Large intestine (tissue), 3 donors: ENCODE measurements around the gene PYGB. TPM values are rescaled to one million over a fixed set of nuclear protein-coding genes. Genes with fewer than 3 reads are reported as not detected.

Source experiments
- DNase-seq, 2 donors: peaks; one replicate each; pipeline versions ENCODE4 v3.0.0 to v3.0.0-alpha.2; 2013
- H3K27ac ChIP-seq: one replicate; pipeline ENCODE4 v1.5.1; 2013; ENCODE audit warnings: low read length
- H3K27me3 ChIP-seq: 2 replicates; pipeline ENCODE4 v1.6.1; 2013; ENCODE audit warnings: low read length; ENCODE audit not compliant: control insufficient read depth, insufficient read depth
- H3K36me3 ChIP-seq: 2 replicates; pipeline ENCODE4 v1.6.1; 2013; ENCODE audit warnings: low read length; ENCODE audit not compliant: control insufficient read depth, insufficient read depth
- H3K4me1 ChIP-seq: one replicate; pipeline ENCODE4 v1.6.1; 2013; ENCODE audit warnings: low read length; ENCODE audit not compliant: control insufficient read depth, insufficient read depth
- H3K4me3 ChIP-seq: one replicate; pipeline ENCODE4 v1.5.1; 2013; ENCODE audit warnings: low read length
- H3K9me3 ChIP-seq: one replicate; pipeline ENCODE4 v1.6.1; 2013; ENCODE audit warnings: mild to moderate bottlenecking, low read depth, low read length, moderate library complexity; ENCODE audit not compliant: control insufficient read depth
- WGBS: methylation state at CpG from one replicate; pipeline ENCODE4 v1.1.5; 2013; ENCODE audit warnings: low lambda C conversion rate; ENCODE audit not compliant: insufficient coverage; 5-methylcytosine and 5-hydroxymethylcytosine counted together
- polyA plus RNA-seq: library from polyadenylated mRNA; unstranded; fragments of 120-200 nt; gene quantifications from one replicate; pipeline ENCODE4 v1.2.1, GENCODE V29; 2013

The PYGB gene
- polyA plus RNA-seq, 1 donor: 35.1 TPM

DNA sequence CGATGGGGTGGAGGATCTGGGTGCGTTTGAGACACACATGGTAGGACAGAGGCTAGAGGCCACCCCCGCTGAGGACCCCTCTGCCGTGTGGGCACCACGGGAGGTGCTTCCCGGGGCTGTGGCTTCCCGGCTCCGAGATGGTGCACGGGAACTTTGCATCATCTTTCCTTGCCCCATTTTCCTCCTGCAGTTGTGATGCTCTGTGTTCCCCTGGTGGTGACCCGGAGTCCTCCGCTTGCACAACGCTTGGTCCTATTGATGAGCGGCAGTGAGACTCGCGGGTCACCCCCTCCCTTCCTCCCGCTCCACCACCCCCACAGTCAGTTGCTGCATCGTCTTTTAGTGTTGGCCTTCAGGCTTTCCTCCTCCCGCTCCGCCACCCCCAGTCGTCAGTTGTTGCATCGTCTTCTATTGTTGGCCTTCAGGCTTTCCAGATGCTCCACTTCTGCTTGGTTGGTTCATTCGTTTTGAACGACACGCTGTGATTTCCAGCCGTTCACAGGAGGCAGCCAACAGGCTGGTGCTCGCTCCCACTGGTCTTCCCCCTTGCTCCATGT is 37.3 kb downstream of the PYGB start:
- Histone ChIP-seq H3K4me1 (no peaks in the 10 kb centered on the region), H3K9me3 (no peaks in the 10 kb centered on the region), H3K36me3 (peaks cover 87% of the 10 kb centered on the region), H3K4me3 (no peak overlapping the region), H3K27me3 (no peaks in the 10 kb centered on the region), H3K27ac (no peak overlapping the region)
- DNase-seq: no peak
- WGBS: no CpG with 5 or more reads among the region's 26 CpGs

DNA sequence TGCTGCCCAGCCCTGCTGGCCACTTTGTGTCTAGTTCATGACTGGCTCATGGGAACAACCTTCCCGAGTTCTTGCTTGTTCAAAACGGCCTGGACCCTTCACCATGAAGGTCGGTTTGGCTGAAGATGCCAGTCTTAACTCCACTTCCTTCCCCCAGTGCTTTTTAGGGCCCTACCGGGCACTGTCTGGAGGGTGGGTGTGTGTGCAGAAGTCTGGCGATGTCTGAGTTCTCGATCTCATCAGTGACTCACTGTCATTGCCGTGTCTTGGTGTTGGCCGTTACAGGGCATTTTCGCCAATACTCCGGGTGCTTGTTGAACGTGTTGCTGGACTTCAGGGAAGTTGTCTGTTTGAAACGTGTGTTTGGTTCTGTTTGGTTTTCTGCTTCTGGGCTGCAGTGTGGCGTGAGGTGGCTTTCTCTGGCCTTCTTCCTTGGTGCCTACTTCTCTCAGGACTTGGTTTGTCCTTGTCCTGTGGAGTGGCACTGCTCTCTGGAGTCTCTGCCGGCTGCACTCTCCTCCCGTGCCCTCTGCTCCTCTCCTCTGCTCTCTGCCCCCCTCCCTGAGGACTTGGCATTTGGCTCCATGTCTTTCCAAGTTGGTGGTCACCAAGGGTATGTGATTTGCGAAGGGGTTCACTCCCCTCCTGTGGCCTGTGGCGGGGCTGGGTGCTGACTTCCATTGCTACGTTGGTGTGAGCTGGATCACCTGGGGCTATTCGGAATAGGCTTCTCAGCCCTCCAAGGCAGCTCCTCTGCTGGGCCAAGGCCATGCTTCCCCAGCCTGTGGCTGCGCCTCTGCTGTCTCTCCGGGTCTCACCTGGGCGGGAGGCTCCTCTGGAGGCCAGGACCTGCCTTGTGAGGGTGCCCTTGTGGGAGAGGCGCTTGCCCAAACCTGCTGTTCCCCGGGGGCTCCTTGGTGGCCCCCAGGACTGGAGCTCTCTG is 38.2 kb downstream of the PYGB start:
- Histone ChIP-seq H3K36me3 (peaks cover 85% of the 10 kb centered on the region), H3K4me1 (no peaks in the 10 kb centered on the region), H3K4me3 (no peak overlapping the region), H3K27me3 (no peaks in the 10 kb centered on the region), H3K9me3 (no peaks in the 10 kb centered on the region), H3K27ac (no peak overlapping the region)
- no peak for DNase-seq
- 100% methylated on average over 1 of the region's 24 CpGs for WGBS

DNA sequence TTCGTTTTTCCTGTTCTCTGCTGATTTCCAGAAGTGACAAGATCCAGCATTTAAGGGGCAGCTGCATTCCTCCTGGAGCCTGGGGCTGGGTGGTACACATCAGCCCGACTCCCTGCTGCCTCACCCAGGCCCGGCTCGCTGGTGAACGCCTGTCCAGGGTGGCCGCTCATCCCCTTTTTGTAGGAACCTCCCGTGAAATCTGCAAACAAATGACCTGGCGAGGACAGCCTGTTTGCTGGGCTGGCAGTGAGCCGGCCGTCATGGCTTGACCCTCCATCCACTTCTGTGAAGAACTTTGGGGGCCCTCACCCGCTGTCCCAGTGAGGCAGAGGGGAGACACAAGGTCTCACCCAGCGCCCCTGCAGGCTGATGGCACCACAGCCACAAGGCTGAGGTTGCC is 39.0 kb downstream of the PYGB start:
- H3K4me1 ChIP-seq: no peaks in the 10 kb centered on the region
- H3K4me3 ChIP-seq: no peak overlapping the region
- H3K36me3 ChIP-seq: peaks cover 85% of the 10 kb centered on the region
- no peaks in the 10 kb centered on the region for H3K27me3 ChIP-seq
- DNase-seq: no peak
- no CpG with 5 or more reads among the region's 12 CpGs for WGBS
- no peak overlapping the region for H3K27ac ChIP-seq
- no peaks in the 10 kb centered on the region for H3K9me3 ChIP-seq

DNA sequence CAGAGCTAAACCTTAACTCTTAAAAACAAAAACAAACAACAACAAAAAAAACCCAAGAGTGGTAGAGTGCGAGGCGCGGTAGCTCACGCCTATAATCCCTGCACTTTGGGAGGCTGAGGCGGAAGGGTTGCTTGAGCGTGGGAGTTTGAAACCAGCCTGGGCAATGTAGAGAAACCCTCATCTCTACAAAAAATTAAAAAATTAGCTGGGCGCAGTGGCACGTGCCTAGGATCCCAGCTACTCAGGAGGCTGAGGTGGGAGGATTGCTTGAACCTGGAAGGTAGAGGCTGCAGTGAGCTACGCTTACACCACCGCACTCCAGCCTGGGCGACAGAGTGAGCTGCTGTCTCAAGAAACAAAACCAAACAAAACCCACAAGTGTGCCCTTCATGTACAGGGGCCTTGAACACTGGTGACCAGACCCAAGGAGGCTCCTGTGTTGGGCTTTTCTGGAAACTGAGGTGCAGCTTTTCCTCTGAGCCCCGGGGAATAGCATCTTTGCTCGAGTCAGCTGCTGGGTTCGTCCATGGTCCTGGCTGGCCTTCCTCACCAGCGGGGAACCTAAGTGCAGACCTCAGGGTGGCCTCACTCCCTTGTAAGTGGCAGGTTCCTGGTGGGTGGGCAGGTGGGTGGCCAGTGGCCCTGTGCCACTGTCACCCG is 39.9 kb downstream of the PYGB start:
- H3K4me3 ChIP-seq: no peak overlapping the region
- H3K27me3 ChIP-seq: no peaks in the 10 kb centered on the region
- H3K36me3 ChIP-seq: peaks cover 84% of the 10 kb centered on the region
- no peaks in the 10 kb centered on the region for H3K9me3 ChIP-seq
- WGBS: no CpG with 5 or more reads among the region's 16 CpGs
- no peaks in the 10 kb centered on the region for H3K4me1 ChIP-seq
- DNase-seq: no peak
- no peak overlapping the region for H3K27ac ChIP-seq

DNA sequence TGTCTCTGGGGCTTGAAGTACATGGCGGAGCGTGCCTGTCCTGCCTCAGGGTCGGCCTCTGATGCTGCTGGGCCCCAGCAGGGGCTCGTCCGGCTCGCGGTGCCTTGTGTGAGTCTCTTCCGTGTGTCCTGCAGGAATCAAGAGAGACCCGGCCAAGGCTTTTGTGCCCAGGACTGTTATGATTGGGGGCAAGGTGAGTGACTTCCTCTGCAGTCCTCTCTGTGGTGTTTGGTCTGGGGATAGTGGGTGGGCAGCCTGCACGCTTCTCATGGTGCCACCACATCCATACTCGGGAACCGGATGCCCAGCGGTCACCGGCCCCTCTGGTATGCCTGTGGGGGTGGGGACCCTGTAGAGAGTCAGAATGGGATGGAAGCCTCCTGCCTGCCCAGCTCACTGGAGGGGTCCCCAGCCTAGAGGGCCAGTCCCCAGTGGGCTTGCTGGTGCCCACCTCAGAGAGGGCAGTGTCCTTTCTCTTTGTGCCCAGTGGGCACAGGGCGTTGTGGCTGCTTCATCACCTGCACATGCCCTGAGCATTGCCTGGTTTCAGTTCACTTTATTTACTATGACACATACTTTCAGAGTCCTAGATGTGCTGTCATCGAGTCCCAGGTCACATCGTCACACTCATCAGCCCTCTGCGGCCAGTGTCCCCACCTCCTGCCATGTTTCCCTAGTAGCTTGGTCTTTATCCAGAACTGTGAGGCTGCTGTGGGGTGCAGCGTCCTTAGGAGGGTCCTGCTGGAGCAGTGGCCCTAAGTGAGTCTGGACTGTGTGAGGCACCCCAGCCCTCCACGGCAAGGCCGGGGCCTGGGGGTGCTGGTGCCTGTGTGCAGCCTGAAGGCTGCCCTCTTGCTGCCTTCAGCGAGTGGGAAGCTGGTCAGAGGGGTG is 40.7 kb downstream of the PYGB start:
- Histone ChIP-seq H3K36me3 (peaks cover 82% of the 10 kb centered on the region), H3K9me3 (no peaks in the 10 kb centered on the region), H3K4me3 (no peak overlapping the region), H3K4me1 (no peaks in the 10 kb centered on the region), H3K27ac (no peak overlapping the region), H3K27me3 (no peaks in the 10 kb centered on the region)
- no peak for DNase-seq
- no CpG with 5 or more reads among the region's 22 CpGs for WGBS

DNA sequence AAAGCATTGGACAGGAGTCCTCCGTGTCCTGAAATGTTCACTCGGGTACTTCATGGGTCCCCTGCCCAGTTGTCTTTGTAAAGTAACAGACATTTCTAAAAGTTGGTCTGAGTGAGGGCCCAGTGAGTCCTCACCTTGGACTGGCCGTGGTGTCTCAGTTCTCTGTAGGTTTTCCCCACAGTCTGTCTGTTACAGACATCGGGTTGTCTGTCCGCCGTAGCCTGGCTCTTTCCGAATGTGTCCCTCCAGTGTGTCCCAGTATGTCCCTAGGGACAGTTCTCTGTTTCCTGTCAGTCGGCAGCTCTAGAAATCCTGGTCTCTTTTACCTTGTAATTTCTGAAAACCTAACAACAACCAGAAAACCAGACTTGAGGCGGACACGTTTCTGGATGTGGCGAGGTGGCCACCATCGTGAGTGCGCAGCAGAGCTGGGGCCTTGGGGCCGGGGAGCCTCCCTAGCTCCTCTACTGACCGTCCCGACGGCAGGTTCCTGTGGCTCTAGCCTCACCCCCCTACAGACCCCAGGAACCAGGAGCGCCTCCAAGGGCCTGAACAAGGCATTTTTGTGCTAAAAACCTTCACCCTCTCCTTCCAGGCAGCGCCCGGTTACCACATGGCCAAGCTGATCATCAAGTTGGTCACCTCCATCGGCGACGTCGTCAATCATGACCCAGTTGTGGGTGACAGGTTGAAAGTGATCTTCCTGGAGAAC is 42.2 kb downstream of the PYGB start:
- Histone ChIP-seq H3K27ac (no peak overlapping the region), H3K4me1 (no peaks in the 10 kb centered on the region), H3K36me3 (peaks cover 77% of the 10 kb centered on the region), H3K27me3 (no peaks in the 10 kb centered on the region), H3K4me3 (no peak overlapping the region), H3K9me3 (no peaks in the 10 kb centered on the region)
- no CpG with 5 or more reads among the region's 24 CpGs for WGBS
- DNase-seq: no peak

DNA sequence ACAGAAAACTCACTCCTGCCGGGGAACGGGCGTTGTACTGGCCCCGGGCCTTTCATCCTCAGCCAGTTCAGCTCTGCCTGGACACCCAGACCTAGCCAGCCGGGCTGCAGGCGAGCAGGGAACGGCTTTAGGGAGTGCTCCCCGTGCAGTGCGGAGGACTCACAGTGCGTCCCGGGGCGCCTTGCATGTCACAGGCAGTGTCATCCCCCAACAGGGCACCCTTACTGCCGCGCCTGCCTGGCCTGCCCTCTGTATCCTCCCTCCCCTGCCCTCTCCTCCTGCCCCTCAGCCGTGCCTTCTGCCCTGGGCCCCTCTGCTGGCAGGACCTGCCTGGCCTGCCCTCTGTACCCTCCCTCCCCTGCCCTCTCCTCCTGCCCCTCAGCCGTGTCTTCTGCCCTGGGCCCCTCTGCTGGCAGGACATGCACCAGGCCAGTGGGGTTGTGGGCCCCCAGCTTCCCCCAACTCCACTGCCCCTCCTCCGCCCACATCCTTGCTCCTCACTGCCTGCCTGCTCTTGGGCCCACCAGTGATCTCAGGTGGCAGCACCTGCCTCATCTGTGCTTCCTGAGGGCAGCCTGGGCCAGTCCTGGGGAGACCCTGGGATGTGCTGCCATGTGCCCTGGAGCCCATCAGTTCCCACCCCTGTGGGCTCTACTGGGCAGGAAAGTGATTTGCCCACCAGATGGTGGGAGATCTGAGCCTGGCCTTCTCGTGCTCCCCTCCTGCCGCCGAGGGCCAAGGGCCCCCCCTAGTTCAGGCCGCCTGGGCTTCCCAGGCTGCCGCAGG is 43.0 kb downstream of the PYGB start:
- Histone ChIP-seq H3K36me3 (peaks cover 77% of the 10 kb centered on the region), H3K27ac (no peak overlapping the region), H3K4me3 (no peak overlapping the region), H3K27me3 (no peaks in the 10 kb centered on the region), H3K9me3 (no peaks in the 10 kb centered on the region), H3K4me1 (peaks cover 4% of the 10 kb centered on the region)
- no CpG with 5 or more reads among the region's 22 CpGs for WGBS
- DNase-seq: no peak

DNA sequence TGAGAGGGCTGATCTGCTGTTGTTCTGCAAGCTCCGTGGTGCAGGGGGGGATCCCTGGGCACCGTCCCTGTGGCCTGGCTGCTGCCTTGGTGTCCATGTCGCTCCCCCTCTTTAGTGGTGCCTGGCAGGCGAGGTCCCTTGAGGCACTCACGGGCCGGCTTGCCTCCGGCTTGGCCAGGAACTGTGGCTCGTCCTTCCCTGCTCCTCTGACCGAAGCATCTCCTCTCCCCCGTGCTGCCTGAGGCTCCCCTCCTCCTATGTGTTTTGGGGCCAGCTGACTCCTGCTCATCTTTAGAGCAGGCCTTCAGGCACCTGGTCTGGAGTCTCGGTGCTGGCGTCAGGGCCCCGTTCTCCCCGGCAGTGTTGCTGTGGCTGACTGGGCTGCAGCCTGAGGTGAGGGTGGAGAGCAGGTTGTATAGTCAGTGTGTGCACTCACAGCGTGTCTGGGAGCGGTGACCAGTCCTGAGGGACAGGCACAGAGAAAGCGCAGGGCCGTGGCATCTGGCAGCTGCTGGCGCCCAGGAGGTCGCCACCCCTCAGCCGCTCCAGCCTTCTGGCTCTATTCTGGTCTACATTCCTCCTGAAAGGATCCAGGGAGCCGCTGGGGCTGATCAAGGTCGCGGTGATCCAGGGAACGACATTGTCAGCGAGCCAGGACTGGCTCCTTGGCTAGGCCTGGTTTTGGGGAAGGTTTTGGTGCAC is 43.7 kb downstream of the PYGB start:
- peaks cover 76% of the 10 kb centered on the region for H3K36me3 ChIP-seq
- WGBS: no CpG with 5 or more reads among the region's 26 CpGs
- H3K9me3 ChIP-seq: no peaks in the 10 kb centered on the region
- H3K27me3 ChIP-seq: no peaks in the 10 kb centered on the region
- no peak overlapping the region for H3K27ac ChIP-seq
- H3K4me1 ChIP-seq: peaks cover 4% of the 10 kb centered on the region
- DNase-seq: no peak
- no peak overlapping the region for H3K4me3 ChIP-seq
